IMR-90 (cell line): ENCODE data around the gene MCF2L2. TPM values are rescaled to one million over a fixed set of nuclear protein-coding genes. Genes with fewer than 3 reads are reported as not detected.

Experiments used
- ATAC-seq: fragments of 200-7000 bp; cut with Tn5 transposase; 2 replicates; pipeline ENCODE4 v1.9.1; 2020; ENCODE audit warnings: low read depth, mild to moderate bottlenecking, moderate library complexity
- BruUV-seq: library from RNA; stranded (reverse); fragments of 400-500 nt; replicated peaks from 2 replicates; lab custom pipeline; 2021; lab: Mats Ljungman, UMichigan
- CTCF ChIA-PET: fragments of 300-600 bp; formaldehyde crosslinking; extraction: SDS; loops from one replicate; lab custom pipeline; 2021; ENCODE audit warnings: antibody characterized with exemption; lab: Yijun Ruan, JAX
- POLR2A ChIA-PET: fragments of 300-600 bp; sonication (Branson Sonifier 250); formaldehyde crosslinking; loops from one replicate; lab custom pipeline; 2022; ENCODE audit warnings: antibody characterized with exemption; ENCODE audit not compliant: unreplicated experiment; lab: Charles Lee
- DNase-seq: peaks from one replicate; pipeline ENCODE4 v3.0.0; 2013
- H2AFZ ChIP-seq: replicated peaks from 2 replicates; pipeline ENCODE3; 2013; ENCODE audit warnings: low read length, mild to moderate bottlenecking; ENCODE audit not compliant: poor library complexity
- H2AK5ac ChIP-seq: 2 replicates; pipeline ENCODE4 v1.6.1; 2013; ENCODE audit warnings: low read depth, low read length, inconsistent platforms
- H2AK9ac ChIP-seq: replicated peaks from 2 replicates; pipeline ENCODE3; 2013; ENCODE audit warnings: mild to moderate bottlenecking, low read depth, low read length, moderate library complexity; ENCODE audit not compliant: poor library complexity
- H2BK120ac ChIP-seq: 2 replicates; pipeline ENCODE4 v1.6.1; 2013; ENCODE audit warnings: low read depth, low read length, inconsistent platforms
- H2BK15ac ChIP-seq: 3 replicates; pipeline ENCODE4 v1.6.1; 2013; ENCODE audit warnings: low read depth, low read length, inconsistent platforms
- H2BK20ac ChIP-seq: 2 replicates; pipeline ENCODE4 v1.6.1; 2013; ENCODE audit warnings: low read depth, mild to moderate bottlenecking, inconsistent platforms, low read length, moderate library complexity
- H2BK5ac ChIP-seq: 2 replicates; pipeline ENCODE4 v1.6.1; 2013; ENCODE audit warnings: mild to moderate bottlenecking, low read depth, low read length, inconsistent platforms; ENCODE audit not compliant: poor library complexity, severe bottlenecking
- H3K14ac ChIP-seq: replicated peaks from 2 replicates; pipeline ENCODE4 v1.6.1; 2013; ENCODE audit warnings: low read depth, low read length, inconsistent platforms
- H3K18ac ChIP-seq: 2 replicates; pipeline ENCODE4 v1.6.1; 2013; ENCODE audit warnings: low read depth, low read length, control low read depth
- H3K23ac ChIP-seq: 2 replicates; pipeline ENCODE4 v1.6.1; 2013; ENCODE audit warnings: low read depth, low read length, inconsistent platforms
- H3K27ac ChIP-seq: 2 replicates; pipeline ENCODE4 v1.5.1; 2013; ENCODE audit warnings: mild to moderate bottlenecking, control low read depth, low read length; ENCODE audit not compliant: insufficient read depth
- H3K27me3 ChIP-seq: 2 replicates; pipeline ENCODE4 v1.6.1; 2013; ENCODE audit warnings: low read length; ENCODE audit not compliant: control insufficient read depth, insufficient read depth
- H3K36me3 ChIP-seq: 2 replicates; pipeline ENCODE4 v1.6.1; 2013; ENCODE audit warnings: low read length, mixed read lengths; ENCODE audit not compliant: control insufficient read depth, insufficient read depth
- H3K4ac ChIP-seq: 2 replicates; pipeline ENCODE4 v1.6.1; 2013; ENCODE audit warnings: low read depth, low read length, inconsistent platforms
- H3K4me1 ChIP-seq: 2 replicates; pipeline ENCODE4 v1.6.1; 2013; ENCODE audit warnings: low read length, mixed read lengths; ENCODE audit not compliant: control insufficient read depth, insufficient read depth
- H3K4me2 ChIP-seq: 2 replicates; pipeline ENCODE4 v1.6.1; 2013; ENCODE audit warnings: low read depth, mild to moderate bottlenecking, control low read depth, low read length, moderate library complexity
- H3K4me3 ChIP-seq: 2 replicates; pipeline ENCODE4 v1.5.1; 2013; ENCODE audit warnings: low read depth, mild to moderate bottlenecking, control low read depth, low read length, moderate library complexity; ENCODE audit not compliant: insufficient read depth
- H3K56ac ChIP-seq: 2 replicates; pipeline ENCODE4 v1.6.1; 2013; ENCODE audit warnings: low read length, inconsistent platforms; ENCODE audit not compliant: insufficient read depth; ENCODE audit errors: extremely low read depth
- H3K79me1 ChIP-seq, 2 experiments: 2 replicates each; pipeline ENCODE4 v1.6.1; 2013; ENCODE audit warnings: low read length in 2 of 2, inconsistent platforms in 1 of 2, low read depth in 1 of 2
- H3K9ac ChIP-seq: 2 replicates; pipeline ENCODE4 v1.6.1; 2013; ENCODE audit warnings: low read depth, low read length, control low read depth
- H3K9me1 ChIP-seq: 2 replicates; pipeline ENCODE4 v1.6.1; 2013; ENCODE audit warnings: low read length, inconsistent platforms; ENCODE audit not compliant: insufficient read depth
- H3K9me3 ChIP-seq: 2 replicates; pipeline ENCODE4 v1.6.1; 2013; ENCODE audit warnings: low read length; ENCODE audit not compliant: control insufficient read depth, insufficient read depth
- H4K20me1 ChIP-seq: 2 replicates; pipeline ENCODE4 v1.6.1; 2013; ENCODE audit warnings: low read length, inconsistent platforms; ENCODE audit not compliant: insufficient read depth
- H4K5ac ChIP-seq: 2 replicates; pipeline ENCODE4 v1.6.1; 2013; ENCODE audit warnings: mild to moderate bottlenecking, low read depth, low read length, control low read depth
- H4K8ac ChIP-seq, 2 experiments: 2 replicates each; pipeline ENCODE4 v1.6.1; 2013; ENCODE audit warnings: low read depth in 2 of 2, low read length in 2 of 2, control low read depth in 1 of 2, inconsistent platforms in 1 of 2
- H4K91ac ChIP-seq: 2 replicates; pipeline ENCODE4 v1.6.1; 2013; ENCODE audit warnings: low read depth, low read length, inconsistent platforms; ENCODE audit not compliant: insufficient read depth
- BHLHE40 ChIP-seq: fragments of 150-350 bp; IDR thresholded peaks from 2 replicates; pipeline ENCODE4 v1.6.1; 2016; ENCODE audit warnings: mild to moderate bottlenecking, low read depth, low read length
- CEBPB ChIP-seq: IDR thresholded peaks from 2 replicates; pipeline ENCODE4 v1.6.1; 2012; ENCODE audit warnings: low read depth, low read length, improper control_type of control experiment
- CHD1 ChIP-seq: IDR thresholded peaks from 2 replicates; pipeline ENCODE4 v1.6.1; 2012; ENCODE audit warnings: low read depth, low read length, improper control_type of control experiment
- CTCF ChIP-seq: conservative IDR thresholded peaks from 2 replicates; pipeline ENCODE4 v1.5.1; 2012; ENCODE audit warnings: mild to moderate bottlenecking, low read depth, low read length, improper control_type of control experiment
- ELK1 ChIP-seq: fragments of 150-350 bp; IDR thresholded peaks from 2 replicates; pipeline ENCODE4 v1.6.1; 2016; ENCODE audit warnings: low read depth, mild to moderate bottlenecking, low read length, moderate library complexity, borderline replicate concordance
- FOS ChIP-seq: fragments of 150-350 bp; IDR thresholded peaks from 2 replicates; pipeline ENCODE4 v1.6.1; 2016; ENCODE audit warnings: low read depth, low read length
- MAFK ChIP-seq: IDR thresholded peaks from 2 replicates; pipeline ENCODE4 v1.6.1; 2012; ENCODE audit warnings: low read depth, low read length, improper control_type of control experiment
- MAZ ChIP-seq: IDR thresholded peaks from 2 replicates; pipeline ENCODE4 v1.6.1; 2012; ENCODE audit warnings: low read depth, mild to moderate bottlenecking, low read length, improper control_type of control experiment, moderate library complexity, borderline replicate concordance
- MXI1 ChIP-seq: IDR thresholded peaks from 2 replicates; pipeline ENCODE4 v1.6.1; 2012; ENCODE audit warnings: low read depth, mild to moderate bottlenecking, low read length, moderate library complexity, borderline replicate concordance
- NFE2L2 ChIP-seq: fragments of 150-350 bp; IDR thresholded peaks from 2 replicates; pipeline ENCODE4 v1.6.1; 2016; ENCODE audit warnings: low read depth, mild to moderate bottlenecking, low read length
- POLR2A ChIP-seq: IDR thresholded peaks from 2 replicates; pipeline ENCODE4 v1.6.1; 2012; ENCODE audit warnings: mild to moderate bottlenecking, low read depth, low read length
- RAD21 ChIP-seq: IDR thresholded peaks from 2 replicates; pipeline ENCODE4 v1.6.1; 2012; ENCODE audit warnings: low read length, improper control_type of control experiment
- RCOR1 ChIP-seq: IDR thresholded peaks from 2 replicates; pipeline ENCODE4 v1.6.1; 2012; ENCODE audit warnings: mild to moderate bottlenecking, low read length, improper control_type of control experiment; ENCODE audit not compliant: insufficient replicate concordance
- RFX5 ChIP-seq: IDR thresholded peaks from 2 replicates; pipeline ENCODE4 v1.8.0; 2012; ENCODE audit warnings: low read depth, mild to moderate bottlenecking, low read length, moderate library complexity
- SMC3 ChIP-seq: fragments of 150-350 bp; IDR thresholded peaks from 2 replicates; pipeline ENCODE4 v1.6.1; 2016; ENCODE audit warnings: low read depth, mild to moderate bottlenecking, antibody characterized with exemption, low read length, moderate library complexity
- USF2 ChIP-seq: fragments of 150-350 bp; IDR thresholded peaks from 2 replicates; pipeline ENCODE4 v1.6.1; 2017; ENCODE audit warnings: mild to moderate bottlenecking, antibody characterized with exemption, low read length, low read depth
- WGBS, 2 experiments: methylation state at CpG; one replicate each; pipeline versions ENCODE4 v1.1.5 to v1.1.7; 2013; ENCODE audit warnings: missing lambda C conversion rate in 2 of 2; ENCODE audit not compliant: insufficient read length in 1 of 2; ENCODE audit errors: extremely low coverage in 2 of 2; 5-methylcytosine and 5-hydroxymethylcytosine counted together
- dilution Hi-C: fragments of 300-500 bp; cut with HindIII; formaldehyde crosslinking; loops from one replicate; pipeline ENCODE4 v1.14.3; 2018; ENCODE audit warnings: low sequenced_read_pairs; ENCODE audit not compliant: unreplicated experiment
- in situ Hi-C: fragments of 300-500 bp; cut with MboI; formaldehyde crosslinking; loops from 3 replicates; pipeline ENCODE4 v1.14.3; 2019; ENCODE audit warnings: low sequenced_read_pairs, inconsistent platforms, mixed read lengths
- intact Hi-C: fragments of 100-400 bp; cut with micrococcal nuclease; formaldehyde crosslinking; loops from 2 replicates; pipeline ENCODE4 v1.10.0; 2022
- polyA plus RNA-seq, 3 experiments: library from polyadenylated mRNA; depleted of rRNA; stranded (reverse); fragments of >200 nt; gene quantifications; 2 replicates each; pipeline ENCODE4 v1.2.3, GENCODE V29; 2012; ENCODE audit warnings: low replicate concordance in 1 of 3
- total RNA-seq: library from RNA; depleted of rRNA; stranded (reverse); fragments of >200 nt; gene quantifications from 2 replicates; pipeline ENCODE4 v1.2.3, GENCODE V29; 2012

The MCF2L2 gene
- total and polyA plus RNA-seq, 2 of the 4 experiments (the other 2 are of a cell fraction) = under 0.01 TPM; not detected in 1

GRCh38 chr3:183134844-183135243 lies 293.6 kb downstream of the MCF2L2 start:
- H3K79me1 ChIP-seq = no peaks in the 10 kb centered on the region
- no peak overlapping the region for H2BK15ac ChIP-seq
- H3K23ac ChIP-seq = no peak overlapping the region
- BruUV-seq = no TSS peak
- H4K91ac ChIP-seq = no peak overlapping the region
- no peak overlapping the region for H2AK9ac ChIP-seq
- no peak overlapping the region for H2BK120ac ChIP-seq
- no peak overlapping the region for H4K5ac ChIP-seq
- H3K18ac ChIP-seq = no peak overlapping the region
- WGBS, 2 experiments = no CpG with 5 or more reads among the region's 2 CpGs
- no peak overlapping the region for H2BK20ac ChIP-seq
- no peak for DNase-seq
- H3K27ac ChIP-seq = no peak overlapping the region
- no peak overlapping the region for H3K56ac ChIP-seq
- POLR2A ChIA-PET = no interaction called here
- no peak overlapping the region for H3K4me2 ChIP-seq
- H3K4ac ChIP-seq = no peak overlapping the region
- no peak overlapping the region for H4K8ac ChIP-seq
- no peak overlapping the region for H2BK5ac ChIP-seq
- no peak overlapping the region for H3K14ac ChIP-seq
- H2AFZ ChIP-seq = no peak overlapping the region
- H4K20me1 ChIP-seq = no peaks in the 10 kb centered on the region
- no peaks in the 10 kb centered on the region for H3K36me3 ChIP-seq
- no peak for TF ChIP-seq CTCF
- no peak for TF ChIP-seq RAD21
- TF ChIP-seq CHD1 = no peak
- TF ChIP-seq USF2 = no peak
- no peak for TF ChIP-seq RFX5
- TF ChIP-seq MAFK = no peak
- TF ChIP-seq SMC3 = no peak
- no peak for TF ChIP-seq RCOR1
- no peak for TF ChIP-seq POLR2A
- no peak for TF ChIP-seq BHLHE40
- TF ChIP-seq MAZ = no peak
- no peak for TF ChIP-seq CEBPB
- no peak for TF ChIP-seq ELK1
- no peak for TF ChIP-seq MXI1
- no peak for TF ChIP-seq FOS
- TF ChIP-seq NFE2L2 = no peak
- no peaks in the 10 kb centered on the region for H3K9me1 ChIP-seq
- H3K4me3 ChIP-seq = no peak overlapping the region
- CTCF ChIA-PET = no interaction called here
- peaks cover 5% of the 10 kb centered on the region for H3K4me1 ChIP-seq
- in situ Hi-C loops = no loop called here
- dilution Hi-C loops = no loop called here
- no peak overlapping the region for H2AK5ac ChIP-seq
- ATAC-seq = no peak
- peaks cover 12% of the 10 kb centered on the region for H3K27me3 ChIP-seq
- intact Hi-C loops = no loop called here
- H3K9ac ChIP-seq = no peak overlapping the region
- peaks cover under 1% of the 10 kb centered on the region for H3K9me3 ChIP-seq
